HepG2 (cell line): ENCODE measurements around the gene TMTC4.

ENCODE experiments used
- ATRX ChIP-seq: sonication (generic); formaldehyde crosslinking; IDR thresholded peaks from 2 replicates; pipeline ENCODE4 v1.4.0; 2020; ENCODE audit warnings: missing genetic modification reagents, borderline replicate concordance
- CCDC6 ChIP-seq: sonication (generic); formaldehyde crosslinking; IDR thresholded peaks from 2 replicates; pipeline ENCODE4 v1.8.1; 2022; ENCODE audit warnings: mild to moderate bottlenecking, missing genetic modification reagents, moderate library complexity
- DNMT1 ChIP-seq: sonication (generic); formaldehyde crosslinking; IDR thresholded peaks from 2 replicates; pipeline ENCODE4 v1.5.1; 2020; ENCODE audit warnings: mild to moderate bottlenecking, missing genetic modification reagents
- JUND ChIP-seq: sonication (generic); formaldehyde crosslinking; IDR thresholded peaks from 2 replicates; pipeline ENCODE4 v1.8.0; 2022; ENCODE audit warnings: mild to moderate bottlenecking, missing genetic modification reagents
- KLF15 ChIP-seq: sonication (generic); formaldehyde crosslinking; IDR thresholded peaks from 2 replicates; pipeline ENCODE4 v1.8.1; 2023; ENCODE audit warnings: borderline replicate concordance, mild to moderate bottlenecking, inconsistent platforms, missing genetic modification reagents, mixed read lengths
- MTF1 ChIP-seq: sonication (generic); formaldehyde crosslinking; IDR thresholded peaks from 2 replicates; pipeline ENCODE4 v1.5.0; 2020; ENCODE audit warnings: missing genetic modification reagents
- POLR2A ChIP-seq, 2 experiments: IDR thresholded peaks; 2 replicates each; pipeline ENCODE4 v1.6.1; 2011; ENCODE audit warnings: low read depth in 2 of 2, low read length in 2 of 2, mild to moderate bottlenecking in 1 of 2, moderate library complexity in 1 of 2; ENCODE audit not compliant: insufficient read depth in 1 of 2
- TAF1 ChIP-seq: sonication (generic); formaldehyde crosslinking; IDR thresholded peaks from 2 replicates; pipeline ENCODE4 v1.4.0; 2020; ENCODE audit warnings: missing genetic modification reagents
- ZKSCAN1 ChIP-seq: fragments of 150-350 bp; IDR thresholded peaks from 2 replicates; pipeline ENCODE4 v1.6.1; 2014; ENCODE audit warnings: low read length
- ZNF879 ChIP-seq: sonication (generic); formaldehyde crosslinking; IDR thresholded peaks from 2 replicates; pipeline ENCODE4 v1.8.1; 2023; ENCODE audit warnings: missing genetic modification reagents
- TF ChIP-seq, protein P1 (sequence below): sonication (generic); formaldehyde crosslinking; IDR thresholded peaks from 2 replicates; pipeline ENCODE4 v1.5.0; 2020; ENCODE audit warnings: mild to moderate bottlenecking, missing genetic modification reagents, moderate library complexity
- TF ChIP-seq, protein P2 (sequence below): sonication (generic); formaldehyde crosslinking; IDR thresholded peaks from 2 replicates; pipeline ENCODE4 v1.8.1; 2023; ENCODE audit warnings: mild to moderate bottlenecking, missing genetic modification reagents
- TF ChIP-seq, protein P3 (sequence below): sonication (generic); formaldehyde crosslinking; IDR thresholded peaks from 2 replicates; pipeline ENCODE4 v1.5.1; 2020; ENCODE audit warnings: mild to moderate bottlenecking, missing genetic modification reagents, moderate library complexity

DNA sequence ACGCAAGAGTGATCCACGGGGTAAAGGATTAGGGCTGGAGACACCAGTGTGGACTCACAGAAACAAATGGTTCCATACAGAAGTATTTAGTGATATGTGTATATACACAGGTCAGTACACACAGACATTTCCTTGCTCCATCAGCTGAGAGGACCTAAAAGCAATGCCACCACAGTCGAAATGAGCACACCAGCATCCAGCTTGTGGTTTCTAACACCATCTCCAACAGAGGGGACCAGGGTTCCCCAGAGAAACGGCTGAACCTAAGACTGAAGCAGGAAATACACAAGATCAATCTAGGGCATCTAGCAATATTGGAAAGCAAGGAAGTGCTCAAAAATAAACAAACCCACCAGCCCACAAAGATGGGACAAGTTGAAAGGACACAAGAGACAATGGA, 93.6 kb downstream of the TMTC4 start:
- TF ChIP-seq JUND (no peak), ATRX (CRISPR knock-in tag) (no peak), ZNF879 (no peak), CCDC6 (no peak), MTF1 (CRISPR knock-in tag) (no peak), DNMT1 (CRISPR knock-in tag) (no peak), TAF1 (no peak), ZKSCAN1 (no peak), KLF15 (CRISPR knock-in tag) (no peak), POLR2A (IDR thresholded peaks at IDR 0.05; ENCODE audit: insufficient read depth in 1 of 2, low read depth in 2 of 2, low read length in 2 of 2) (no peak)
- TF ChIP-seq, protein P1, sequence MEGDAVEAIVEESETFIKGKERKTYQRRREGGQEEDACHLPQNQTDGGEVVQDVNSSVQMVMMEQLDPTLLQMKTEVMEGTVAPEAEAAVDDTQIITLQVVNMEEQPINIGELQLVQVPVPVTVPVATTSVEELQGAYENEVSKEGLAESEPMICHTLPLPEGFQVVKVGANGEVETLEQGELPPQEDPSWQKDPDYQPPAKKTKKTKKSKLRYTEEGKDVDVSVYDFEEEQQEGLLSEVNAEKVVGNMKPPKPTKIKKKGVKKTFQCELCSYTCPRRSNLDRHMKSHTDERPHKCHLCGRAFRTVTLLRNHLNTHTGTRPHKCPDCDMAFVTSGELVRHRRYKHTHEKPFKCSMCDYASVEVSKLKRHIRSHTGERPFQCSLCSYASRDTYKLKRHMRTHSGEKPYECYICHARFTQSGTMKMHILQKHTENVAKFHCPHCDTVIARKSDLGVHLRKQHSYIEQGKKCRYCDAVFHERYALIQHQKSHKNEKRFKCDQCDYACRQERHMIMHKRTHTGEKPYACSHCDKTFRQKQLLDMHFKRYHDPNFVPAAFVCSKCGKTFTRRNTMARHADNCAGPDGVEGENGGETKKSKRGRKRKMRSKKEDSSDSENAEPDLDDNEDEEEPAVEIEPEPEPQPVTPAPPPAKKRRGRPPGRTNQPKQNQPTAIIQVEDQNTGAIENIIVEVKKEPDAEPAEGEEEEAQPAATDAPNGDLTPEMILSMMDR = no peak
- TF ChIP-seq, protein P2, sequence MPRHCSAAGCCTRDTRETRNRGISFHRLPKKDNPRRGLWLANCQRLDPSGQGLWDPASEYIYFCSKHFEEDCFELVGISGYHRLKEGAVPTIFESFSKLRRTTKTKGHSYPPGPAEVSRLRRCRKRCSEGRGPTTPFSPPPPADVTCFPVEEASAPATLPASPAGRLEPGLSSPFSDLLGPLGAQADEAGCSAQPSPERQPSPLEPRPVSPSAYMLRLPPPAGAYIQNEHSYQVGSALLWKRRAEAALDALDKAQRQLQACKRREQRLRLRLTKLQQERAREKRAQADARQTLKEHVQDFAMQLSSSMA (CRISPR knock-in tag) = no peak
- TF ChIP-seq, protein P3, sequence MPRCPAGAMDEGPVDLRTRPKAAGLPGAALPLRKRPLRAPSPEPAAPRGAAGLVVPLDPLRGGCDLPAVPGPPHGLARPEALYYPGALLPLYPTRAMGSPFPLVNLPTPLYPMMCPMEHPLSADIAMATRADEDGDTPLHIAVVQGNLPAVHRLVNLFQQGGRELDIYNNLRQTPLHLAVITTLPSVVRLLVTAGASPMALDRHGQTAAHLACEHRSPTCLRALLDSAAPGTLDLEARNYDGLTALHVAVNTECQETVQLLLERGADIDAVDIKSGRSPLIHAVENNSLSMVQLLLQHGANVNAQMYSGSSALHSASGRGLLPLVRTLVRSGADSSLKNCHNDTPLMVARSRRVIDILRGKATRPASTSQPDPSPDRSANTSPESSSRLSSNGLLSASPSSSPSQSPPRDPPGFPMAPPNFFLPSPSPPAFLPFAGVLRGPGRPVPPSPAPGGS = no peak
